HG03064 (cell line): ENCODE measurements around the gene ASIC2.
"Not testable (repeated sequence)": the region's sequence is repeated elsewhere in the genome, so short reads cannot be mapped to it uniquely, and the experiment has no call there.

Experiments
- ATAC-seq: cut with Tn5 transposase; IDR thresholded peaks from one replicate; pipeline ENCODE4 v1.9.1; 2021; ENCODE audit warnings: low read depth; ENCODE audit not compliant: unreplicated experiment

Gene ASIC2

GRCh38 chr17:32995416-32996045, 297.6 kb downstream of the ASIC2 start:
- ATAC-seq: no peak

GRCh38 chr17:32993977-32994376, 299.1 kb downstream of the ASIC2 start:
- ATAC-seq: no peak

- no peak for ATAC-seq
These were observed 300.6 kb downstream of the ASIC2 start for GRCh38 chr17:32992321-32993033.

GRCh38 chr17:32988481-32989101, 304.5 kb downstream of the ASIC2 start:
- ATAC-seq: no peak

GRCh38 chr17:32987868-32988267, 305.2 kb downstream of the ASIC2 start:
- ATAC-seq: not testable (repeated sequence)

GRCh38 chr17:32987453-32987805, 305.7 kb downstream of the ASIC2 start:
- ATAC-seq: not testable (repeated sequence)

GRCh38 chr17:32985050-32985756, 307.9 kb downstream of the ASIC2 start:
- no peak for ATAC-seq

- not testable (repeated sequence) for ATAC-seq
These were observed 311.5 kb downstream of the ASIC2 start for GRCh38 chr17:32981611-32982010.

GRCh38 chr17:32980230-32980629, 312.9 kb downstream of the ASIC2 start:
- no peak for ATAC-seq

GRCh38 chr17:32976605-32977004, 316.5 kb downstream of the ASIC2 start:
- ATAC-seq: no peak

GRCh38 chr17:32976131-32976530, 317.0 kb downstream of the ASIC2 start:
- ATAC-seq: no peak

- ATAC-seq: no peak
These were observed 321.9 kb downstream of the ASIC2 start for GRCh38 chr17:32971171-32971570.

- ATAC-seq: no peak
These were observed 322.8 kb downstream of the ASIC2 start for GRCh38 chr17:32970281-32970680.

GRCh38 chr17:32969231-32969630, 323.9 kb downstream of the ASIC2 start:
- not testable (repeated sequence) for ATAC-seq

GRCh38 chr17:32964541-32964940, 328.6 kb downstream of the ASIC2 start:
- no peak for ATAC-seq
